ENCODE measurements around the gene ZNF782. TPM values are rescaled to one million over a fixed set of nuclear protein-coding genes. Genes with fewer than 3 reads are reported as not detected.
A peak's percentile ranks its signal among the peaks of the same experiment; 100 is the strongest.
"Not testable (repeated sequence)": the region's sequence is repeated elsewhere in the genome, so short reads cannot be mapped to it uniquely, and the experiment has no call there.

Gene ZNF782
- total RNA-seq (2021) (7.2 and 11.5 TPM in 2 replicates), Bru-seq, nascent RNA (percentile 78 among the genes with signal in this experiment), BruChase-seq, experiment 1, labeled RNA remaining after a 2-hour chase (percentile 92 among the genes with signal in this experiment), BruChase-seq, experiment 2, labeled RNA remaining after a 6-hour chase (percentile 57 among the genes with signal in this experiment)
- long read RNA-seq, partial matches to known transcripts: 0 of 5 reads
- long read RNA-seq, other reads (novel, unspliced or antisense): 5 of 5 reads

DNA sequence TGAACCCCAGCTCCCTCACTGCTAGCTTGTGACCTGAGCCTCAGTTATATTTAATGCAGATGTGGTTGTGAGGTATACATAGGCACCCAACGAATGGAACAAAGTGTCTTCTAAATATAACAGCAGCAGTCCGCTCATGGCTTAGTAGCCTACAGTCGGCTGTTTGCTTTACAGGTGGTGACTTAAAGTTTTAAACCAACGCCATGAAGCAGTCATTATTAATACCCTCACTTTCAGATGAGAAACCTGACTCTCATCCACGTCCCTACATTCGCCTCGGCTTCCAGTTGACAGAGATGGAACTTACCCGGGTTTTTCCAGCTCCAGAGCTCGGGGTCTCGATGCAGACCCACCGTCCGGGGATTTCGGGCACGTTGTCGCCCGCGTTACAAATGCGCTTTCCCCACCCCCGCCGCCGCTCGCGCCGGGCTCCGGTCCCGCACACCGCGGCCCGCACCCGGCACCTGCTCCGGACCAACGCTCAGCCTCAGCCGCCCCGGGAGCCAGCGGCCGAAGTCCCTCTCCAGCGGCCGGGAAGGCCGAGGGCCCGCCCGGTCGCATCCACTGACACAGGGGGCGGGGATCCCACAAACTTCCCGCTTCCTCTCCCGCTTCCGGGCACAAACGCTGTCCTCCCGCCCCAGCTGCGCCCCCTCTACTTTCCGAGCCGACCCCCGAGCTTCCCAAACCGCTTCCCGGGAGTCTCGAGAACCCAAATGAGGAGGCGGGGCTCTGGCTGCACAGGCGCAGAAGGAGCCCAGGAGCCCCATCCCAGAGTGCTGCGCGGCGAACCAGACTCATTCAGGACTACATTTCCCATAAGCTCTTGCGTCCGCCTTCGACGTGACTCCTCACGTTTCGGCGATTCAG, at the start of gene ZNF782:
Gene ZNF782 (minus strand): TSS at position 734 of the 870 bp plus-strand sequence. CDS start 2,553 bp downstream, outside the sequence.
- H3K36me3 ChIP-seq (ENCODE audit: low read depth): peaks cover 6% of the 10 kb centered on the region; the same call in 1 of the 2 replicates
- H3K27ac ChIP-seq: no peak within 1 kb of the TSS
- no peak for TF ChIP-seq EZH2 (IDR thresholded peaks at IDR 0.05; ENCODE audit: low read depth)
- TF ChIP-seq, protein P1, sequence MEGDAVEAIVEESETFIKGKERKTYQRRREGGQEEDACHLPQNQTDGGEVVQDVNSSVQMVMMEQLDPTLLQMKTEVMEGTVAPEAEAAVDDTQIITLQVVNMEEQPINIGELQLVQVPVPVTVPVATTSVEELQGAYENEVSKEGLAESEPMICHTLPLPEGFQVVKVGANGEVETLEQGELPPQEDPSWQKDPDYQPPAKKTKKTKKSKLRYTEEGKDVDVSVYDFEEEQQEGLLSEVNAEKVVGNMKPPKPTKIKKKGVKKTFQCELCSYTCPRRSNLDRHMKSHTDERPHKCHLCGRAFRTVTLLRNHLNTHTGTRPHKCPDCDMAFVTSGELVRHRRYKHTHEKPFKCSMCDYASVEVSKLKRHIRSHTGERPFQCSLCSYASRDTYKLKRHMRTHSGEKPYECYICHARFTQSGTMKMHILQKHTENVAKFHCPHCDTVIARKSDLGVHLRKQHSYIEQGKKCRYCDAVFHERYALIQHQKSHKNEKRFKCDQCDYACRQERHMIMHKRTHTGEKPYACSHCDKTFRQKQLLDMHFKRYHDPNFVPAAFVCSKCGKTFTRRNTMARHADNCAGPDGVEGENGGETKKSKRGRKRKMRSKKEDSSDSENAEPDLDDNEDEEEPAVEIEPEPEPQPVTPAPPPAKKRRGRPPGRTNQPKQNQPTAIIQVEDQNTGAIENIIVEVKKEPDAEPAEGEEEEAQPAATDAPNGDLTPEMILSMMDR (conservative IDR thresholded peaks at IDR 0.05): no peak
- H3K79me2 ChIP-seq (ENCODE audit: low read depth): peaks cover 27% of the 10 kb centered on the region; the same call in 1 of the 2 replicates
- H3K4me1 ChIP-seq (replicated peaks; ENCODE audit: insufficient read depth): peaks cover 34% of the 10 kb centered on the region
- H3K4me3 ChIP-seq: peak within 1 kb of the TSS; percentile 94
- no peaks in the 10 kb centered on the region for H4K20me1 ChIP-seq (ENCODE audit: insufficient read depth)
- no peaks in the 10 kb centered on the region for H3K9me2 ChIP-seq (ENCODE audit: insufficient read depth)
- peak within 1 kb of the TSS; percentile 94 for H3K4me2 ChIP-seq
- no TSS peak for BruUV-seq (replicated peaks)
- H3F3A ChIP-seq (ENCODE audit: insufficient read depth, low read depth): peaks cover 20% of the 10 kb centered on the region; the same call in 1 of the 2 replicates
- H3K9me3 ChIP-seq (ENCODE audit: insufficient read depth, low read depth): peaks cover 11% of the 10 kb centered on the region; the same call in 1 of the 2 replicates
- POLR2A ChIA-PET (ENCODE audit: unreplicated experiment): interaction anchor here (0.6 to 0.7 kb wide), 5 partner anchors 179 to 917 kb away, joined by 3 to 6 read pairs (median 5); no protein-coding TSS in a partner anchor
- H3K27me3 ChIP-seq (ENCODE audit: insufficient read depth, low read depth): no peaks in the 10 kb centered on the region
- H2AFZ ChIP-seq: peak within 1 kb of the TSS; percentile 85
- peak; percentile 85 to 92 for DNase-seq
- CTCF ChIA-PET: interaction anchor here (0.7 to 1.2 kb wide), 3 partner anchors 30 to 367 kb away, joined by 3 to 6 read pairs (median 4); no protein-coding TSS in a partner anchor
- intact Hi-C loops (cut with micrococcal nuclease; ENCODE audit: unreplicated experiment): loop anchor here (1.0 to 10.0 kb wide), 6 partner anchors 37 to 779 kb away; partner anchors contain the start of genes NCBP1, TSTD2 and ZNF510

DNA sequence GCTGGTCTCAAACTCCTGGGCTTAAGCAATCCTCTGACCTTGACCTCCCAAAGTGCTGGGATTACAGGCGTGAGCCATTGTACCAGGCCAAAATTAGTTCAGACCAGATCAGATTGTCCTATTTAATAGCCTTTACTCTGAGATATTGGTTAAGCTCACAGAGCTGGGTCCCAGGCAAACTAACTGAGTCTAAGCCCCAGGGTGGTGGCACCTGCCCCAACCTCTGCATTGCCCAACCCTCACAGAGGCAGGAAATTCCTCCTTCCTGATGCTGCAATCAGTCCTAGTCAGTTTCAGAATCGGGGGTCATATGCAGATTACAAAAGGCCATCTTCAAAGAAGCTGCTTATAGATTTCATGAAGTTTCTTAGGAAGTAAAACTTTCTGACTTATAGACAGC, 45.7 kb upstream of the ZNF782 start:
- H3K27ac ChIP-seq; CTCF ChIA-PET; H3K9me2 ChIP-seq (ENCODE audit: insufficient read depth); H3K9me3 ChIP-seq (ENCODE audit: insufficient read depth, low read depth); H2AFZ ChIP-seq; H3K4me2 ChIP-seq; H3F3A ChIP-seq (ENCODE audit: insufficient read depth, low read depth); H3K4me1 ChIP-seq (replicated peaks; ENCODE audit: insufficient read depth); BruUV-seq (replicated peaks); H3K27me3 ChIP-seq (ENCODE audit: insufficient read depth, low read depth); DNase-seq; intact Hi-C loops (cut with micrococcal nuclease; ENCODE audit: unreplicated experiment); H3K4me3 ChIP-seq; POLR2A ChIA-PET (ENCODE audit: unreplicated experiment); H3K36me3 ChIP-seq (ENCODE audit: low read depth); H3K79me2 ChIP-seq (ENCODE audit: low read depth); H4K20me1 ChIP-seq (ENCODE audit: insufficient read depth): not testable (repeated sequence)

DNA sequence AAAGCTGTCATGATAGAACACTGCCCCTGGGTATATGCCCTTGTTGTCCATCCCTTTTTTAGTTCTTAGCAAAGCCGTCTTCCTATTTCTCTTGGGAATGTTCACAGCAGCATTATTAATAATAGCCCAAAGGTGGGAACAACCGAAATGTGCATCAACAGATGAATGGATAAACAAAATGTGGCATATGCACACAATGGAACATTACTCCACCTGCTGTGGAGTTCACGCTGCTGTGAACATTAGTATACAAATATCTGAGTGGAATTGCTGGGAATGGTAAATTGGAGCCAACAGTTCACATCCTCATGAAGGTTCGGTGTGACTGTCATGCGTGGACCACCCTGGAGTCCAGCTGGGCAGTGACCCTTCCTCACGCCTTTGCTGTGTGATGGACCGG, 37.8 kb upstream of the ZNF782 start:
- H3K9me2 ChIP-seq (ENCODE audit: insufficient read depth): no peaks in the 10 kb centered on the region
- intact Hi-C loops (cut with micrococcal nuclease; ENCODE audit: unreplicated experiment): no loop called here
- no peak for DNase-seq
- H4K20me1 ChIP-seq (ENCODE audit: insufficient read depth): no peaks in the 10 kb centered on the region
- H3K4me1 ChIP-seq (replicated peaks; ENCODE audit: insufficient read depth): no peaks in the 10 kb centered on the region
- 0 out of 2 replicates have a peak, but pooled peaks cover 2% of the 10 kb centered on the region for H3K9me3 ChIP-seq (ENCODE audit: insufficient read depth, low read depth)
- no TSS peak for BruUV-seq (replicated peaks)
- H2AFZ ChIP-seq: no peak overlapping the region
- no peaks in the 10 kb centered on the region for H3K79me2 ChIP-seq (ENCODE audit: low read depth)
- H3K36me3 ChIP-seq (ENCODE audit: low read depth): no peaks in the 10 kb centered on the region
- POLR2A ChIA-PET (ENCODE audit: unreplicated experiment): no interaction called here
- H3K4me3 ChIP-seq: no peak overlapping the region
- no peaks in the 10 kb centered on the region for H3K27me3 ChIP-seq (ENCODE audit: insufficient read depth, low read depth)
- CTCF ChIA-PET: no interaction called here
- H3K27ac ChIP-seq: no peak overlapping the region
- no peak overlapping the region for H3K4me2 ChIP-seq
- peaks cover 3% of the 10 kb centered on the region; the same call in 1 of the 2 replicates for H3F3A ChIP-seq (ENCODE audit: insufficient read depth, low read depth)
- TF ChIP-seq EZH2 (IDR thresholded peaks at IDR 0.05; ENCODE audit: low read depth): no peak
- TF ChIP-seq, protein P1 (conservative IDR thresholded peaks at IDR 0.05): no peak

Measured in PC-9 (cell line).